C4-2B (cell line): ENCODE data around the gene THYN1.

Experiments
- CTCF ChIP-seq: fragments of 450-650 bp; conservative IDR thresholded peaks from 2 replicates; pipeline ENCODE4 v1.5.1; 2017; ENCODE audit warnings: mild to moderate bottlenecking
- ZFX ChIP-seq: fragments of 450-650 bp; IDR thresholded peaks from 2 replicates; pipeline ENCODE4 v1.6.1; 2017

- TF ChIP-seq CTCF, result no peak
- TF ChIP-seq ZFX, result no peak
These were observed 37.3 kb downstream of the THYN1 start for GRCh38 chr11:134215836-134216235.
